ENCODE data around the gene NFKBIA. TPM values are rescaled to one million over a fixed set of nuclear protein-coding genes. Genes with fewer than 3 reads are reported as not detected.
A peak's percentile ranks its signal among the peaks of the same experiment; 100 is the strongest.
"Not testable (repeated sequence)": the region's sequence is repeated elsewhere in the genome, so short reads cannot be mapped to it uniquely, and the experiment has no call there.

Gene NFKBIA
- total RNA-seq, 1 experiment from 2014 or later = 115 TPM

DNA sequence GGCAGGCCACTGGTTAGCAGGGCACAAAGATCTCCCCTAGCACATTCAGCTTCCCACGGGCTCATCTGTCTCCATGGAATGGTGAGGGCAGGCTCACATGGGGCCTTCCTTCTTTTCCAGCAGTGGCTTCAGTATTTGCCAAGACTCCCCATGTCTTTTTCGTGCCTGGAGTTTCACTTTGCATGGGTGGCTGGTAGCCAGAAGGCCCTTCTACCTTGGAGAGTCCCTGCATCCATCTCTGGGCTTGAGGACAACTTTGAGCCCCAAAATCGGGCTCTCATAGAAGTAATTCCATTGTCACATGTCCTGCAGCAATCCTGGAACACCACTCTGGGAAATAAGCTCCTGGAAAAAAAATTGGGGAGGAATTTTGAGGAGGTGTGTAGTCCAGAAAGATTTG lies 42.1 kb downstream of the NFKBIA start:
- no peak overlapping the region for H3K27ac ChIP-seq
- no peak overlapping the region for H3K4me3 ChIP-seq
- H3K4me1 ChIP-seq (replicated peaks) = peaks cover 47% of the 10 kb centered on the region
- no peaks in the 10 kb centered on the region for H3K36me3 ChIP-seq
- H3K27me3 ChIP-seq (replicated peaks) = no peaks in the 10 kb centered on the region
- DNase-seq (ENCODE audit: low read depth in 1 of 2, low spot score in 2 of 2) = no peak
- H3K9me3 ChIP-seq (replicated peaks) = no peaks in the 10 kb centered on the region

DNA sequence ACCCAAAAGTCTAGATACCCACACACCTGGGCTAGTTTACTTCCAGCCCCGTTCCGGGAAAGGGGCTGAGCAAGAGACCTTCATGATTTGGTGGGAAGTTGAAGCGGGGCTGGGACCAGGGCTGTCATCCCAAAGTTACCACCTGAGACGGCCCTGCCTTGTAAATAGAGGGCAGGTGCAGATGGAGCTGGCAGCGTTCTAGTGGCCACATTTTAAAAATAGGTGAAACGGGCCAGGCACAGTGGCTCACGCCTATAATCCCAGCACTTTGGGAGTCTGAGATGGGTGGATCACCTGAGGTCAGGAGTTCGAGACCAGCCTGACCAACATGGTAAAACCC lies 43.4 kb downstream of the NFKBIA start:
- no peak overlapping the region for H3K4me3 ChIP-seq
- H3K4me1 ChIP-seq (replicated peaks) = peaks cover 40% of the 10 kb centered on the region
- no peaks in the 10 kb centered on the region for H3K9me3 ChIP-seq (replicated peaks)
- no peaks in the 10 kb centered on the region for H3K36me3 ChIP-seq
- H3K27me3 ChIP-seq (replicated peaks) = no peaks in the 10 kb centered on the region
- no peak overlapping the region for H3K27ac ChIP-seq
- no peak for DNase-seq (ENCODE audit: low read depth in 1 of 2, low spot score in 2 of 2)

DNA sequence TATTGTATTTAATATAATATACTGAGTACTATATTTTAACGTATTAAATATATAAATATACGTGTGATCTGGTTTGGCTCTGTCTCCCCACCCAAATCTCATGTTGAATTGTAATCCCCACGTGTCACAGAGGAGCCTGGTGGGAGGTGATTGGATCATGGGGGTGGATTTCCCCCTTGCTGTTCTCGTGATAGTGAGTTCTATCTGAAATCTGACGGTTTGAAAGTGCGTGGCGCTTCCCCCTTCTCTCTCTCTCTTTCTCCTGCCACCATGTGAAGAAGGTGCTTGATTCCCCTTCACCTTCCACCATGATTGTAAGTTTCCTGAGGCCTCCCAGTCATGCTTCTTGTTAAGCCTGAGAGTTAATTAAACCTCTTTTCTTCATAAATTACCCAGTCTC lies 44.9 kb downstream of the NFKBIA start:
- not testable (repeated sequence) for H3K36me3 ChIP-seq; H3K27ac ChIP-seq; H3K9me3 ChIP-seq (replicated peaks); H3K4me3 ChIP-seq; H3K27me3 ChIP-seq (replicated peaks); DNase-seq (ENCODE audit: low read depth in 1 of 2, low spot score in 2 of 2)
- peaks cover 30% of the 10 kb centered on the region for H3K4me1 ChIP-seq (replicated peaks)

GRCh38 chr14:35355981-35356841 lies 48.3 kb downstream of the NFKBIA start:
- H3K27me3 ChIP-seq (replicated peaks) = no peaks in the 10 kb centered on the region
- DNase-seq (ENCODE audit: low read depth in 1 of 2, low spot score in 2 of 2) = peak in 1 of 2 experiments; percentile 11
- H3K27ac ChIP-seq = no peak overlapping the region
- H3K36me3 ChIP-seq = no peaks in the 10 kb centered on the region
- H3K9me3 ChIP-seq (replicated peaks) = no peaks in the 10 kb centered on the region
- H3K4me1 ChIP-seq (replicated peaks) = peaks cover 9% of the 10 kb centered on the region
- no peak overlapping the region for H3K4me3 ChIP-seq

GRCh38 chr14:35355235-35355634 lies 49.3 kb downstream of the NFKBIA start:
- not testable (repeated sequence) for H3K4me3 ChIP-seq; H3K36me3 ChIP-seq; DNase-seq (ENCODE audit: low read depth in 1 of 2, low spot score in 2 of 2); H3K4me1 ChIP-seq (replicated peaks); H3K27ac ChIP-seq; H3K27me3 ChIP-seq (replicated peaks); H3K9me3 ChIP-seq (replicated peaks)

GRCh38 chr14:35353409-35354172 lies 51.0 kb downstream of the NFKBIA start:
- Histone ChIP-seq H3K4me3 (no peak overlapping the region), H3K36me3 (no peaks in the 10 kb centered on the region), H3K9me3 (replicated peaks) (no peaks in the 10 kb centered on the region), H3K4me1 (replicated peaks) (peaks cover 9% of the 10 kb centered on the region), H3K27ac (no peak overlapping the region), H3K27me3 (replicated peaks) (no peaks in the 10 kb centered on the region)
- no peak for DNase-seq (ENCODE audit: low read depth in 1 of 2, low spot score in 2 of 2)

DNA sequence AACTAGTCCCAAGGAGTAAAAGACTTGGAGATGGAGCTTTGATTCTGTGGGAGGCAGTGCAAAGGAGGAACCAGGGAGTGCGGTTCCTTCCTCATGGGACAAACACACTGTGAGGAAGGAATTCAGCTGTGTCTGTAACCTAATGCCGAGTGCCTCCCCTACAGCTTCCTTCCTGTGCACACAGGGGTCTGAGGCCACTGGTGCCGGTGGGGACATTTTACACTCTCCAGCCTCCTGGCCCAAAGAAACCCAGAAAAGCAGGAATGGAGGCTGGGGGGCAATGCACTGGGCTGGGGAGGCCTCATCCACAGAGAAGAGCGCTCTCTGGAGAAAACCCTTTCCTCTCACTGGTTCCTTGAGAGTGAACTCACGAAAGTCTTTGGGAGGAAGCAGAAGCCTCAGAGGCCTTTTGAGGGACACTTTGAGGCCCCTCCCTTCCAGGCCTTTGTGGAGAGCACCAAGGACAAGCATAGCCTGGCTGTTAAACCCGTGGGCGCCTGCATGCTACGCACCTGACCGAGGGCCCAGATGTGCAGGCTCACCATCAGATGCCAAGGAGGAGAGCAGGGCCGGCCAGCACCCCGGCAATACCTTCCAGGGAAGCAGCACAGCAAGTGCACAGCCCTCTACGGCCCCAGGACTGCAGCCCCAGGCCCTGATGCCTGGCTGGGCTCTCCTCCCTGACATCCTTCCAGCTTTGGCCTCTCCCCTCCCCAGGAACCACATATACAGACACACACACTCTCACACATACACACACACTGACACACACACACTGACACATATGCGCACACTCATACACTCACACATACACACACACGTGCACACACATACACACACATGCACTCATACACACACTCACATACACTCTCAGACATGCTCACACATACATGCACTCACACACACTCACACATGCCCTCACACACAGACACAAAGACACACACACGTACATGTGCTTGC lies 52.0 kb downstream of the NFKBIA start:
- Histone ChIP-seq H3K4me3 (no peak overlapping the region), H3K27ac (no peak overlapping the region), H3K9me3 (replicated peaks) (no peaks in the 10 kb centered on the region), H3K4me1 (replicated peaks) (peaks cover 9% of the 10 kb centered on the region), H3K27me3 (replicated peaks) (no peaks in the 10 kb centered on the region), H3K36me3 (no peaks in the 10 kb centered on the region)
- no peak for DNase-seq (ENCODE audit: low read depth in 1 of 2, low spot score in 2 of 2)

- no peak for DNase-seq (ENCODE audit: low read depth in 1 of 2, low spot score in 2 of 2)
- H3K9me3 ChIP-seq (replicated peaks) = no peaks in the 10 kb centered on the region
- H3K4me1 ChIP-seq (replicated peaks) = peaks cover 9% of the 10 kb centered on the region
- H3K27me3 ChIP-seq (replicated peaks) = no peaks in the 10 kb centered on the region
- H3K36me3 ChIP-seq = no peaks in the 10 kb centered on the region
- no peak overlapping the region for H3K27ac ChIP-seq
- H3K4me3 ChIP-seq = no peak overlapping the region
Observed at GRCh38 chr14:35351897-35352273, 52.7 kb downstream of the NFKBIA start.

Other genes with a start within 250 kb of the NFKBIA start
- gene PSMA6, start 112.4 kb downstream of the NFKBIA start, total RNA-seq (2014; rRNA removed; shearing (Covaris generic)) = 306 and 325 TPM in 2 replicates
- not detected in 2 replicates for gene INSM2, start 129.4 kb upstream of the NFKBIA start, total RNA-seq (2014; rRNA removed; shearing (Covaris generic))